ENCODE results near the gene SMARCC2.
"Not testable (repeated sequence)": the region's sequence is repeated elsewhere in the genome, so short reads cannot be mapped to it uniquely, and the experiment has no call there.

Gene SMARCC2

DNA sequence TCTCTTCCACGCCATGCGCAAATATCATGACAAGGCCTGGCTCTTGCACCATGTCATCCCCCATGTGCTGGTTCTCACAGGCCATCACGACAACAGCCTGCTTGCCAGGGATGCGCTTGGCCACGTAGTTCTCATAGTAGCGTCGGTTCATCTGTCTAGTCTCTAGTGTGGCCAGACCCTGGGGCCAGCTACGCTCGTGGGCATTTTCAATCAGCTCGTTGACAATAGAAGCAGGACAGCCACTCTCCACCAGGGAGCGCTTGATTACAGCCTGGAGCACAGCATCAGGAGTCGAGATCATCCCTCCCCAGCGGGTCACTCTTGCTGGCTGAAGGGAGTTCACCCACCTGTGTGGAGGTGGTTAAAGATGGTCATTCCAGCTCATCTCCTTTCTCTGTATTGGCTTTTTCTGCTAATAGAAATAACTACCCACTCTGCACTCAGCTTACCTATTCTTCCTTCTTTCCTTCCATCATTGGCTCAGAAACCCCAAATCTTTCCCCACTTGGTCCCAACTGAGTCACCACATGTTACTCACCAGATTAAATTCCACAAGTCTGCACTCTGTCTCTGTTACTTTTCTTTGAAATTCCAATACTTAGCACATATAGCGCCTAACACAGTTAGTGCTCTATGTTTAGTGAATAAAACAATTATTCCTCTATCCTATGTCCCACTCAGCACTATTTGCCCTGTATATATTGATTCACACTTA lies 17.3 kb upstream of the SMARCC2 start:
- peak in 1 of 2 donors; percentile 60 for DNase-seq

DNA sequence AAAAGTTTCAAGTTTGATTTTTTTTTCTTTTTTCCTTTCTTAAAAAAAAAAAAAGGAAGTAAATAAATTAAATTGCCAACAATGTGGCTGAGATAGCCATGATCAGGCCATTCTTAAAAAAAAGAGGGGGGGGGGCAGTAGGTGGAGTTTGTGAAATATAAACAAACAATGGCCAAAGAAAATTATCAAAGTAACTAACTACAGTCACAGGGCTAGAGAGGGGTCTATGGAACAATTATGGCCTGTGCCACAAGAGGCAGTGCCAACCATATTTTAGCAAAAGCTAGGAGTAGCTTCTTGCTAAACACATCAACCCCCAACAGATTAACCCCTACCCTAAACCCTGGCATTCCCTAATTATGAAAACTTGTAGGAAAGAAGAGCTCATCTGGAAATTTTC lies 16.2 kb upstream of the SMARCC2 start:
- no peak for DNase-seq

DNA sequence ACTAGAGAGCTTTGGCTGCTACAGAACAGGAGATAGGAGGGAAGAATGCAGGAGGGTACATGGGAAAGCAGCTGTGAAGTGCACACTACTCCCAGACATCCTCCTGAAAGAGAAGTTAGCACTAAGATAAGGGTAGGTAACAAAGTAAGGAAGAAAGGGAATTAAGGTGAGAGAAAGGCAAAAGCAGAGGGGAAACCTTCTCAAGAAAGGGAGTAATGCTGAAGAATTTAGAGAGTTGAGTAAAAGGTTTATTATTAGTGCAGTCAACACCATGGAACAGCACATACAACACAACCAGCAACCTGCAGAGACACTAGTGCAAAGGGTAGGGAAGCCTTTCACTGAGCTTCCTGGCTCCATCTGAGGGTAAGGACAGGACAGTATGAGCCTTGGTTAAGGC lies 15.0 kb upstream of the SMARCC2 start:
- no peak for DNase-seq

DNA sequence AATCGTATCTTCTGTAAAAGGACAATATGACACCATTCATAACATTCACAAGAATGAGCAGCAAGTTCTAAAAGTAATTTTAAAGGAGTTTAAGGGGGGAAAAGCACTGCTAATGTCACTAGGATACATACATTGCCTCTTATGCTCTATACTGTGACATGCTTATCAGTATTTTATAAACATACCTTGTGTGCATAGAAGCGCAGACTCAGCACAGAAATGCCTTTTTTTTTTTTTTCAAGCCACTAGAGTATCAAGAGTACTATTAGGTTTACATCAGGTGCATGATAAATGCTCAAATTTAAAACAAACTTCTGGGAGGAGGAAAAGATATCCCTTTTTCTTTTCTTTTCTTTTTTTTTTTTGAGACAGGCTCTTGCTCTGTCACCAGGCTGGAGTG lies 13.6 kb upstream of the SMARCC2 start:
- DNase-seq: no peak

DNA sequence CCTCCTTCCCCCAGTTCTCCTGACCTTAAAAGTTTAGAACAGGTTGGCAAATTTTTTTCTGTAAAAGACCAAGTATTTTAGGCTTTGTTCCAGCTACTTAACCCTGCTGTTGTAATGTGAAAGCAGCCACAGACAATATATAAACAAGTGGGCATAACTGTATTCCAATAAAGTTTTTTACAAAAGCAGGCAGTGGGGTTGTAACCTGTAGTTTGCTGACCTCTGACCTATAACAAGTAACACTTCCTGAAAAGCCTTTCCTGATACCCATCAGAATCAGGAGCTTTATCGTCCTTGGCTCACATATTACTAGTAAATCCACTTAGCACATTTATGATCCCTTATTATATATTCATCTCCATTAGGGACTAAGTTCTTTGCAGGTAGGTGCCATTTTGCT lies 13.1 kb upstream of the SMARCC2 start:
- no peak for DNase-seq

DNA sequence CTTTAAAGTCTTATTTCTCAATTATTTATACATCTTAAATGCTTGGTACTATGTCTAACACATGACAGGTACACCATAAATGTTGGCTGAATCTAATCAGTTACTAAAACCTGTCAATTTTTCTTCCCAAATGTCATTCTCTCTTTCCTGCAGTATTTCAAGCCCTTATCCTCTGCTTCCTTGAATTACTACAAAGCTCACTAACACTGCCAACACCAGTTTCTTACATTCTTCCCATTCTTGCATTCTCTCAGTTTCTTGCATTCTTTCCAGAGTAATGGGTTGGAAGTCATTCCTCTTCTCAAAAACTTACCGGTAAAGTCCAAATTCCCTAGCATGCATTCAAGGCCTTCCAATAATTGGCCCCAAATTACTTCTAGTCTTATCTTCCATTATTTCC lies 9.6 kb upstream of the SMARCC2 start:
- no peak for DNase-seq

DNA sequence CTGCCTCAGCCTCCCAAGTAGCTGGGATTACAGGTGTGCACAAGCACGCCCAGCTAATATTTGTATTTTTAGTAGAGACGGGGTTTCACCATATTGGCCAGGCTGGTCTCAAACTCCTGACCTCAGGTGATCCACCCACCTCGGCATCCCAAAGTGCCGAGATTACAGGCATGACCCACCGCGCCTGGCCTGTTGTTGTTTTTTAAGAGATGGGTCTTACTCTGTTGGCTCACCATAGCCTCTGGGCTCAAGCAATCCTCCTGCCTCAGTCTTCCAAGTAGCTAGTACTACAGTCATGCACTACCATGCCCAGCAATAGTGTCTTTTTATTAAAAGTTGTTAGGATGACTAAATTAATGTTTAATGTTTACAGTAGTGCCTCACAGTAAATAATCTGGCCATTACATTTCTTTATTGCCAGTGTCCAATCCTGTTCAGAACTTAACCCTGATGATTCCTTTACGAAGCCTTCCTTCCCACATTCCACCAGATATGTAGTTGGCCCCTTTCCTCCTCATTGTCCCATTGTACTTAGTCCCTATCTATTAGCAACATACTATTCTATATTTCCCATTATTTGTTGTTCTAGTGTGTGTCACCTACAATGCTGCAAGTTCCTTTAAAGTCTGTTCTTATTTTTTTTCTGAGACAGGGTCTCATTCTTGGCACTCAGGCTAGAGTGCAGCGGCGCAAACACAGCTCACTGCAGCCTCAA lies 8.8 kb upstream of the SMARCC2 start:
- DNase-seq: no peak

DNA sequence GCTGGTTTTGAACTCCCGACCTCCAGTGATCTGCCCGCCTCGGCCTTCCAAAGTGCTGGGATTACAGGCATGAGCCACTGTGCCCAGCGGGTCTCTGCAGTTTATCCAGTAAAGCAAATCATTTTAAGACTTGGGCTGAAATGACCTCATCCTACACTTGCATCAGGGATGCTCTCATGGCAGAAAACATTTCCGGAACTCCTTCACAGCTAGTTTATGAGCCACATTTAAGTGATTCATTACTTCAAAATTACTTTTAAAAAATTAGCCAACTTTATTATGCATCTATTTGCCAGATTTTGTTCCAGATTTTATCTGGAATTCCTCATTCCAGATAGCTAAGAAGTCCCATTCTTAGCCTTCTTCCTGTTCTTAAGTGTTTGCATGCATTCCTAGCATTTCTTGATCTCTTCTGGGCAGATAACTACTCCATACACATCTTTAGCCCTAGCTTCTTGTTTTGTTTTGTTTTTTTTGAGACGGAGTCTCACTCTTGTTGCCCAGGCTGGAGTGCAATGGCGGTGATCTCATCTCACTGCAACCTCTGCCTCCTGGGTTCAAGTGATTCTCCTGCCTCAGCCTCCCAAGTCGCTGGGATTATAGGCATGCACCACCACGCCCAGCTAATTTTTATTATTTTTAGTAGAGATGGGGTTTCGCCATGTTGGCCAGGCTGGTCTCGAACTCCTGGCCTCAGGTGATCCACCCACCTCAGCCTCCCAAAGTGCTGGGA lies 7.7 kb upstream of the SMARCC2 start:
- not testable (repeated sequence) for DNase-seq

DNA sequence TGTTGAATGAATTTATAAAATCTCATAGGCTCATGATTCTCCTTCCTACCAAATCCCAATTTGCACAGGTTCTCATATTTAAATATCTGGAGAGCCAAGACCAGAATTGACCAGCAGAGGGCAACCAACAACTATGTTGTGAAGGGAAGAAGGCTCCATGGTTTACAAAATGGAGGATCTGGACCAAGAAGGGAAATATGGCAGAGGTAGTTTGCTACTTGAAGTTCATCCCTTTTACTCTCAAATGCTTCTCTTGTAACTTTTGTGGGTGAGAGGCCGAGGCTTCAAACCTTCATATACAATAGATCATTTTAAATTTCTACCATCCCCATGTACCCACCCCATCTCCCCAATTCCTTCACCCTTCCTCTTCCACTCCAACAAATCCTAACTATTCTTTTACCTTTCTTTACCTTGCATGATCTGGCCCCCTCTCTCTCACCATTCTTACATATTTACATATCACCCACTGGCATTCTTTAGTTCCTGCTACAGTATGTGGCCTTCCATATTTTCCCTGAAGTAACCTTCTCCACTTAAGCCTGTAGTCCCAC lies 3.8 kb upstream of the SMARCC2 start:
- peak; percentile 76 to 99 for DNase-seq

DNA sequence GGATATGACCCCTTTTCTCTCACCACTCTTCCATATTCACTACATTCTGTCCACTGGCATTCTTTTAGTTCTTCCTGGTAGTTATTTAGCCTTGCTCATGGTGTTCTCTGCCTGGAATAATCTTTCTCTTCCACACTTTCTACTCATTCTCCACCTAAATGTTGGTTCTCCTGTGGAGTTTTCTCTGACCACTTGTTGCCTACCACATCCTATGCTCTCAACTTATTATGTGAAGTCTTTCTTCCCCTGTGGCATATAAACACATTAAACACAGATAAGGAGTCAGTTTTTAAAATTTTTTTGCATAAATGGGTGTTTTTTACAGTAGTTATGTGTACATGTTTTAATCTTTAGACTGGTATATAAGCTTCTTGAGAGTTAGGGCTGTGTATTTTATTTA lies 3.3 kb upstream of the SMARCC2 start:
- no peak for DNase-seq

DNA sequence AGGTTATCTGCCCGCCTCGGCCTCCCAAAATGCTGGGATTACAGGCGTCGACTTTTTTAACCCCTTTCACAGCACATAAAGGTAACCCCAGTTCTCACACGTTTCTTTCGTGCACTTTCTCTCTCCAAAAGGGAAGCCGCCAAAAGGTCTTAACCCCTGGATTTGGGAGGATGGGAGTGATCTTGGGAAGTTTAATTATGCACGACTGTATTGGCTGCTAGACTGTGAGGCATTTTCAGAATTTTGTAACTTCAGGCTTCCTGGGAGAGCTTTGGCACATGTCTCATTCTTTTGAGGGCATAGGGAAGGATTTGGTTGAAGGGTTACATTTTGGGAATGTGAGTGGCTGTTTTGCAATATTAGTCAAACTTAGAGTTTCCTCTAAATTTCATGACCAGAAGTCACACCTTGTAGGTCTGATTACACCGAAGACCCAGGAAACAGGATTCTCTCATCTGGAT lies 1.4 kb upstream of the SMARCC2 start:
- DNase-seq: peak in 1 of 2 donors; percentile 14

DNA sequence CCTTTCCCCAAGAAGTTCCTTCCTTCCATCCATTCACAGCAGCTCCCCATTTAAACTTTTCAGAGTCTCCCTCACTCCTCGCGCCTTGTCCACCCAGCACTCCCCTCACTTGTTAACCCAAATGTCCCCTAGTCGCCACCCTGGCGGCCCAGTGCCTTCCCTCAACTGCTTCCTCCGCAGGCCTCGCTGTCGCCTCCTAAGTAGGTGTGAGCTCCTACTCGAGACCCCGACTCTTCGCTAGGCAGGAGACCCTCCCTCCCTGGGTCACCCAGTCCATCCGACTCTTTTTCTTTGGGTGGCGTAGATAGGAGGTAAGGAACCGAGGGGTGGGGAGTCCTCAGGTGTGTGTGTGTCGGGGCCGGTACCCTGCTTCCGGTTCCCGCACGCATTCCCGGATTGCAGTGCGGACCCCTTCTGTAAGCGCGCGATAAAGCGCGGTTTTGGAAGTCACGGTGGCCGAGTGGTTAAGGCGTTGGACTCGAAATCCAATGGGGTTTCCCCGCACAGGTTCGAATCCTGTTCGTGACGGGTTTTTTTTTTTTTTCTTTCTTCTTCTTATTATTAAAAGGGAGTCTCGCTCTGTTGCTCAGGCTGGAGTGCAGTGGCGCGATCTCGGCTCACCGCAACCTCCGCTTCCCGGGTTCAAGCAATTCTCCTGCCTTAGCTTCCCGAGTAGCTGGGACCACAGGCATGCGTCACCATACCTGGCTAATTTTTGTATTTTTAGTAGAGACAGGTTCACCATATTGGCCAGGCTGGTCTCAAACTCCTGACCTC lies 823 bp upstream of the SMARCC2 start:
- peak; percentile 60 to 92 for DNase-seq

DNA sequence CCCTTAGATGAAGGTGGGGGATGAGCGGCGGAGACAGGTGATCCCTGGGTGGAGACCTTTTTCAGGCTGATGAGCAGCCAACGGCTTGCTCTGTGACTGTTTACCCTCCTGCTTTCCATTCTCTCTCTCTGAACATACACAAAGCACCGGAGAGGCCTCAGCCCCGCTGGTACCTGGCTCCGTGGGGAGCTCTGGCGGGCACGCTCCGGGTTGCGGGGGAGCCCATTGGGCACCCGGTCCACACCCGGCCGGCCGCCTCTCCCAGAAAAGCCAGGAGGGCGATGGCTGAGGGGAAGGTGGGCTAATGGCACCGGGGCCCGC lies 545 bp downstream of the SMARCC2 start:
- no peak for DNase-seq

DNA sequence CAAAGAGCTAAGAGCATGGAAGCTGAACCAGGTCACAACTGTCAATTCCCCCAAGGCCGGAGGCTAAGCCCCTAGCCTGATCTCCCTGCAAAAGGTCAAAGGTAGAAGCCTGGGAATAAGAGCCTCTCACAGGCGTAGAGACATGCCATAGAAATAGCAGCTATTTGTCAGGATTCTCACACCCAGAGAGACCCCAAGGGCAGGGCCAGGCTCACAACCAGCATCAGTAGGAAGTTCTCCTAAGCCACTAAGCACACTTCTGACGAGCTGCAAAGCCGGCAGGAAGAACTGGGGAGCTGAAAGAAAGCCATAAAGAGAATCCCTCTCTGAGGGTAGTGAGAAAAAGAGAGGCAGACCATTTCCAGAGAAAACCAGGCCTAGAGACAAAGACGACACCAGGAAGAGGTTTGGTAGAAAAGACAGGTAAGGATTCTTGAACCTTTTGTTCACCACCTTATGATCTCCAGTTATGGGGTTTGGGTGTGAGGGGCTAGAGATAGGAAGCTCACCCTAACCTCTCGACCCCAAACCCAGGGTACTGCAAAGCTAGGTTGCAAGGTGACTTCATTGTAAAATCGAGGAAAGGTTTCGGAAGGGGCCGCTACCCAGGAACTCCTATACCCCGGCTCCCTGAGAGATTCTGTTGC lies 1.0 kb downstream of the SMARCC2 start:
- no peak for DNase-seq

DNA sequence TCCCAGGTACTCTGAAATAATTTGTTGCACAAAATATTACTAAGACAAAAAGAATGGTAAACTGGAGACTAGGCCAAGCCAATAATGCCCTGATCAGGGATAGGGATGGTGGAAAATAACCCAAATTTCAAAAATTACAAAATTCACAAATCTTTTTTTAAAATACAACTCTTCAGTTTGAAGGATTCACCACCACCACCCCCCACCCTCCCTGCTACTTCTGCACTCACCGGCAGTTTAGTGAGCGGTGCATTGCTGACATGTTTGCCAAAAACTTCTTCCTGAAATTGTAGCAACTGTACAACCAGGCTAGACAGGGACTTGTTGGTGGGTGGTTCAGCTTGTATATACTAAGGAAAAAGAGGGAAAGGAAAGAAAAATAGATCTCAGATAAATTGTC lies 2.3 kb downstream of the SMARCC2 start:
- no peak for DNase-seq

DNA sequence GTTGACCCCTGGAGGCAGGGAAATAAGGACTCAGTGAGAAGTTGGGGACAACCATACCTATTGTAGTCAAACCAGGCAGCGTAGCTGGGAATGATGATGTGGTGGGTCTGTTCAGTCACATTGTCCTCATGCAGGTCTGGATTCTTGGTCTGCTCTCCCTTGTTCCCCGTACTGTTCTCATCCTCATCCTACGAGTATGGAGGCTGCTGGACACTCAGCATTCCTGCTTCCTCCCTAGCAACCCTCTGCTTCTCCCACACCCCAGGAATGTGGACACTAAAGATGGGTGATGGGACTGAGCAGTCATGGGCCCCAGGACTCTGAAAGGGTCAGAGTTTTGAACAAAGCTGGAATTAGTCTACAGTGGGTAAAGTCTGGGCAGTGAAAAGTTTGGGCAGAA lies 10.9 kb downstream of the SMARCC2 start:
- no peak for DNase-seq

DNA sequence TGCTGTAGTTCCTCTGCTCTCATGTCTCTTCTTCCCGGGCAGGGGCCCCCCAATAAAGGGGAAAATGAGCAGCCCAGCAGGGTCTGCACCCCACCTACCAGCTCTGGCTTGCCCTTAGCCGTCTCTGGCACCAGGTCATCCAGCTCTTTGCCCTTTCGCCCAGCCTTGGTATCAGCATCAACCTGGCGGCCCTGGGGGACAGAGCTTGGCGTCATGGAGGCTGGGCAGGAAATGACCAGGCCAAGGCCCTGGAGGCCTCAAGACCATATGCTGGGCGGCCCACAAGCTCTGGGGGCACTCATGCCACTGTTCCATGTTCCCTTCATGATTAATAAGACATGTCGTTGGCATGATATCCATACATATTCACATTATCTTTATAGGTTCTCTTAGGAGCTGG lies 16.4 kb downstream of the SMARCC2 start:
- DNase-seq: no peak

DNA sequence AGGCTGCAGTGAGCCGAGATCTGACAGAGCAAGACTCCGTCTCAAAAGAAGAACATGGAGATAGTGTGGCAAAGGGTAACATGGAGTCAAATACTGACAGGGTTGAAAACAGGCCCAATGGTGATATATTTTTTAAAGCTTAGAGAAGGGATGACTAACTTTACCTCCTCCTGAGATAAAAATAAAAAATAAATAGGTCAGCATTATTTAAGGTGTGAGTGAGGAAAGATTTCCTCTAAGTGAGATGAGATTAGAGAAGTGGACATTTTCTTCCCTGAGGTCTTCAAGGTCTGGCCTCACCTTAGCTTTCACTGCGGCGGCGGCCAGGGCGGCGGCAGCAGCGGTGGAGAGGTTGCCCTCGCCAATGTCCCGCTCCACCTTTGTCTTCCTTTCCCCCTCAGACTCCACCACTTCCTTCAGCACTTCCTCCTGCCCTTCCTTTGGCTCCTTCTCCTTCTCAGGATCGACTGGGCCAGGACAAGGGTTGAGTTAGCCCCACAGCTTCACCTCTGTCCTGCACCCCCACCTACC lies 20.0 kb downstream of the SMARCC2 start:
- DNase-seq: no peak

DNA sequence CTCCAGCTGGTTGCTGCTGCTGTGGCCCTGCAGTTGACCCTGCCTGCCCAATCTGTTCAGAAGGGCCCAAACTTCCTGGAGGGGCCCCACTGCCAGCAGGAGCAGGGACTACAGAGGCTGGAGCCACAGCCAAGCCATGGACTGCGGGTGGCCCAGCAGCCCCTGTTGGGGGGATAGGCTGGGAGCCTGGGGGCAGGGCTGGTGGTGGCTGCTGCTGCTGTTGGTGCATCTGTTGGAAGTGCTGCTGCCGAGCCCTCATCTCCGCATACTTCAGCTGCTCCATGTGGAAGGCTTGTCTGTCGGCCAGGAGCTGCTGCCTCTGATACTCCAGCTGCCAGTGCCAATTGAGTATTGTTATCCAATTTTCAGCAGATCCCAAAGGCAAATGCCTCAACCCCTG lies 23.9 kb downstream of the SMARCC2 start:
- no peak for DNase-seq

DNA sequence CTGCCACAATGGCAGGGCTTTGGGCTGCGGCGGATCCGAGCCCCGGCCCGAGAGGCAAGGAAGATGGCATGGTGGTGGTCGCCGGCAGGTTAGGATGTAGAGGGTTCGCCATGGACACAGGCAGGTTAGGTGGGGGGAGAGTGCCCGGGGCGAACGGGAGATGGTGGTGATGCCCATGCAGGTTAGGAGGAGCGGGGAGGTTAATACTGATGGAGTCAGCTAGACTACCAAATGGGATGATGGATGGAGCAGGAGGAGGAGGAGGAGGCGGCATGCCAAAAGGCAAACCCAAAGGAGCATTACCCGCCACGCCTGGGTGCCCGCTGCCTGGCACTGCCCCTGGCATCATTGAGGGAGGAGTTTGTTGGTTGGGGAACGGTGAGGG lies 24.9 kb downstream of the SMARCC2 start:
- no peak for DNase-seq

DNA sequence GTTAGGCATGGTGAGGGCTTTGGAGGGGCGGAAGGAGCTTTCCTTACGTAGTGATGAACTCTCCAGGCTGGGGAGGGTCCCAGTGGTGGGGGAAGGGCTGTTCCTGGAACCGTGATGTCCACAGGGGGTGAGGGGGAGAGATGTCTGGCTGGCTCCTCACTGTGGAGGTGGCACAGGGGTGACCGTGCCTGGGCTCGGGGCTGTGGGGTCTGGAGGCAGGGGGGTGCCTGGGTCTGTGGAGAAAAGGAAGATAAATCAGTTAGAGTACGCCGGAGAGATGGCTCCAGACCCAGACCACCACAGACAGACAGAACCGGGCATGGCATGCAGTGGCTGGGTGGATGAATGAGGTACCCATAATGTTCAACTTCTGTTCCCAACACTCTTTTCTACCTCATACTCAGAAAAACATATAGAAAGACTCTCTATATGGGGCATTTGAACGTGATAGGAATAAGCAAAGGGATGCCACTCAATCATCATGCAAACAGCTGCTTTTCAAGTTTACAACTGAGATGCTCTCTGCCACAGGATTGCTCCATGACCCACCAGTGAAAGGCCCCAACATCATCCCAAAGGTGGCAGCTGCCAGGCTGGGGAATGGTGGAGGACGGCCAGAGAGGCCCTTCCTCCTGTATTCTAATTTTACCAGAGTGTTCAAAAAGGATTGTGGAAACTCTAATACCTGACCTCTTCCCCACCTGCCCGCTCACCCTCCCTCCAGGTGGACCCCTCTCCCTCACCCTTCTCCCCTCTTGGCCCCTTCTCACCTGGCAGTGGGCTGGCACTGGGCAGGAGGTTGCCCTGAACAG lies 25.5 kb downstream of the SMARCC2 start:
- no peak for DNase-seq

All from inflammatory macrophage treated with lipopolysaccharide for 1 hour (primary cell).